ENCODE results near the gene CHN2.

CHN2 gene

GRCh38 chr7:29457141-29457561 lies 262.6 kb downstream of the CHN2 start:
- Histone ChIP-seq H3K9ac (ENCODE audit: low read length) (no peak overlapping the region), H3K36me3 (ENCODE audit: control insufficient read depth, insufficient read depth, low read length) (no peaks in the 10 kb centered on the region), H3K9me3 (ENCODE audit: control insufficient read depth, low read length) (no peaks in the 10 kb centered on the region), H3K27me3 (ENCODE audit: control insufficient read depth, insufficient read depth, low read length) (no peaks in the 10 kb centered on the region), H3K4me1 (ENCODE audit: control insufficient read depth, insufficient read depth, low read length) (no peaks in the 10 kb centered on the region), H3K4me3 (ENCODE audit: low read length) (no peak overlapping the region)

- no peak overlapping the region for H3K9ac ChIP-seq (ENCODE audit: low read length)
Measured at GRCh38 chr7:29457565-29458011, 263.0 kb downstream of the CHN2 start.

GRCh38 chr7:29458933-29459332 lies 264.4 kb downstream of the CHN2 start:
- peaks cover 7% of the 10 kb centered on the region for H3K4me1 ChIP-seq (ENCODE audit: control insufficient read depth, insufficient read depth, low read length)
- no peak overlapping the region for H3K4me3 ChIP-seq (ENCODE audit: low read length)
- no peak overlapping the region for H3K9ac ChIP-seq (ENCODE audit: low read length)
- H3K27me3 ChIP-seq (ENCODE audit: control insufficient read depth, insufficient read depth, low read length), result no peaks in the 10 kb centered on the region
- H3K36me3 ChIP-seq (ENCODE audit: control insufficient read depth, insufficient read depth, low read length), result no peaks in the 10 kb centered on the region
- no peaks in the 10 kb centered on the region for H3K9me3 ChIP-seq (ENCODE audit: control insufficient read depth, low read length)

More at GRCh38 chr7:29457565-29458011, 263.0 kb downstream of the CHN2 start:
- Histone ChIP-seq H3K4me1 (ENCODE audit: control insufficient read depth, insufficient read depth, low read length) (no peaks in the 10 kb centered on the region), H3K4me3 (ENCODE audit: low read length) (no peak overlapping the region), H3K9me3 (ENCODE audit: control insufficient read depth, low read length) (no peaks in the 10 kb centered on the region), H3K36me3 (ENCODE audit: control insufficient read depth, insufficient read depth, low read length) (no peaks in the 10 kb centered on the region), H3K27me3 (ENCODE audit: control insufficient read depth, insufficient read depth, low read length) (no peaks in the 10 kb centered on the region)

- Histone ChIP-seq H3K4me1 (ENCODE audit: control insufficient read depth, insufficient read depth, low read length) (peaks cover 11% of the 10 kb centered on the region), H3K9me3 (ENCODE audit: control insufficient read depth, low read length) (no peaks in the 10 kb centered on the region), H3K36me3 (ENCODE audit: control insufficient read depth, insufficient read depth, low read length) (no peaks in the 10 kb centered on the region), H3K4me3 (ENCODE audit: low read length) (no peak overlapping the region), H3K27me3 (ENCODE audit: control insufficient read depth, insufficient read depth, low read length) (no peaks in the 10 kb centered on the region), H3K9ac (ENCODE audit: low read length) (no peak overlapping the region)
Measured at GRCh38 chr7:29459589-29459988, 265.0 kb downstream of the CHN2 start.

GRCh38 chr7:29461996-29462395 lies 267.4 kb downstream of the CHN2 start:
- H3K4me1 ChIP-seq (ENCODE audit: control insufficient read depth, insufficient read depth, low read length), result peaks cover 11% of the 10 kb centered on the region
- no peaks in the 10 kb centered on the region for H3K9me3 ChIP-seq (ENCODE audit: control insufficient read depth, low read length)
- H3K27me3 ChIP-seq (ENCODE audit: control insufficient read depth, insufficient read depth, low read length), result no peaks in the 10 kb centered on the region
- H3K36me3 ChIP-seq (ENCODE audit: control insufficient read depth, insufficient read depth, low read length), result no peaks in the 10 kb centered on the region
- no peak overlapping the region for H3K4me3 ChIP-seq (ENCODE audit: low read length)
- H3K9ac ChIP-seq (ENCODE audit: low read length), result no peak overlapping the region

- H3K36me3 ChIP-seq (ENCODE audit: control insufficient read depth, insufficient read depth, low read length), result no peaks in the 10 kb centered on the region
- no peaks in the 10 kb centered on the region for H3K27me3 ChIP-seq (ENCODE audit: control insufficient read depth, insufficient read depth, low read length)
- H3K9ac ChIP-seq (ENCODE audit: low read length), result no peak overlapping the region
- H3K4me1 ChIP-seq (ENCODE audit: control insufficient read depth, insufficient read depth, low read length), result peaks cover 25% of the 10 kb centered on the region
- no peak overlapping the region for H3K4me3 ChIP-seq (ENCODE audit: low read length)
- no peaks in the 10 kb centered on the region for H3K9me3 ChIP-seq (ENCODE audit: control insufficient read depth, low read length)
Measured at GRCh38 chr7:29463504-29464158, 269.1 kb downstream of the CHN2 start.

GRCh38 chr7:29464753-29465152 lies 270.2 kb downstream of the CHN2 start:
- Histone ChIP-seq H3K9me3 (ENCODE audit: control insufficient read depth, low read length) (no peaks in the 10 kb centered on the region), H3K4me3 (ENCODE audit: low read length) (no peak overlapping the region), H3K9ac (ENCODE audit: low read length) (no peak overlapping the region), H3K36me3 (ENCODE audit: control insufficient read depth, insufficient read depth, low read length) (no peaks in the 10 kb centered on the region), H3K4me1 (ENCODE audit: control insufficient read depth, insufficient read depth, low read length) (peaks cover 25% of the 10 kb centered on the region), H3K27me3 (ENCODE audit: control insufficient read depth, insufficient read depth, low read length) (no peaks in the 10 kb centered on the region)

- no peak overlapping the region for H3K9ac ChIP-seq (ENCODE audit: low read length)
- H3K4me1 ChIP-seq (ENCODE audit: control insufficient read depth, insufficient read depth, low read length), result peaks cover 25% of the 10 kb centered on the region
- no peaks in the 10 kb centered on the region for H3K27me3 ChIP-seq (ENCODE audit: control insufficient read depth, insufficient read depth, low read length)
- no peaks in the 10 kb centered on the region for H3K36me3 ChIP-seq (ENCODE audit: control insufficient read depth, insufficient read depth, low read length)
- H3K4me3 ChIP-seq (ENCODE audit: low read length), result no peak overlapping the region
- H3K9me3 ChIP-seq (ENCODE audit: control insufficient read depth, low read length), result no peaks in the 10 kb centered on the region
Measured at GRCh38 chr7:29467193-29467926, 272.8 kb downstream of the CHN2 start.

GRCh38 chr7:29468196-29468595 lies 273.6 kb downstream of the CHN2 start:
- Histone ChIP-seq H3K4me3 (ENCODE audit: low read length) (no peak overlapping the region), H3K4me1 (ENCODE audit: control insufficient read depth, insufficient read depth, low read length) (peaks cover 25% of the 10 kb centered on the region), H3K9me3 (ENCODE audit: control insufficient read depth, low read length) (no peaks in the 10 kb centered on the region)

GRCh38 chr7:29469281-29469680 lies 274.7 kb downstream of the CHN2 start:
- no peaks in the 10 kb centered on the region for H3K27me3 ChIP-seq (ENCODE audit: control insufficient read depth, insufficient read depth, low read length)
- H3K4me1 ChIP-seq (ENCODE audit: control insufficient read depth, insufficient read depth, low read length), result peaks cover 15% of the 10 kb centered on the region
- H3K36me3 ChIP-seq (ENCODE audit: control insufficient read depth, insufficient read depth, low read length), result no peaks in the 10 kb centered on the region
- no peaks in the 10 kb centered on the region for H3K9me3 ChIP-seq (ENCODE audit: control insufficient read depth, low read length)
- no peak overlapping the region for H3K9ac ChIP-seq (ENCODE audit: low read length)
- H3K4me3 ChIP-seq (ENCODE audit: low read length), result no peak overlapping the region

More at GRCh38 chr7:29468196-29468595, 273.6 kb downstream of the CHN2 start:
- Histone ChIP-seq H3K9ac (ENCODE audit: low read length) (no peak overlapping the region), H3K36me3 (ENCODE audit: control insufficient read depth, insufficient read depth, low read length) (no peaks in the 10 kb centered on the region), H3K27me3 (ENCODE audit: control insufficient read depth, insufficient read depth, low read length) (no peaks in the 10 kb centered on the region)

GRCh38 chr7:29469976-29470557 lies 275.5 kb downstream of the CHN2 start:
- H3K9me3 ChIP-seq (ENCODE audit: control insufficient read depth, low read length), result no peaks in the 10 kb centered on the region
- peaks cover 14% of the 10 kb centered on the region for H3K4me1 ChIP-seq (ENCODE audit: control insufficient read depth, insufficient read depth, low read length)
- no peak overlapping the region for H3K9ac ChIP-seq (ENCODE audit: low read length)
- H3K4me3 ChIP-seq (ENCODE audit: low read length), result no peak overlapping the region
- no peaks in the 10 kb centered on the region for H3K36me3 ChIP-seq (ENCODE audit: control insufficient read depth, insufficient read depth, low read length)
- H3K27me3 ChIP-seq (ENCODE audit: control insufficient read depth, insufficient read depth, low read length), result no peaks in the 10 kb centered on the region

GRCh38 chr7:29471444-29472138 lies 277.0 kb downstream of the CHN2 start:
- Histone ChIP-seq H3K9me3 (ENCODE audit: control insufficient read depth, low read length) (no peaks in the 10 kb centered on the region), H3K36me3 (ENCODE audit: control insufficient read depth, insufficient read depth, low read length) (no peaks in the 10 kb centered on the region), H3K27me3 (ENCODE audit: control insufficient read depth, insufficient read depth, low read length) (no peaks in the 10 kb centered on the region), H3K4me1 (ENCODE audit: control insufficient read depth, insufficient read depth, low read length) (peaks cover 14% of the 10 kb centered on the region), H3K9ac (ENCODE audit: low read length) (no peak overlapping the region), H3K4me3 (ENCODE audit: low read length) (no peak overlapping the region)
